ENCODE results near the gene MEA1. TPM values are rescaled to one million over a fixed set of nuclear protein-coding genes. Genes with fewer than 3 reads are reported as not detected.
A peak's percentile ranks its signal among the peaks of the same experiment; 100 is the strongest.

MEA1 gene
- total and polyA plus RNA-seq, 2 of the 4 experiments (the other 2 are of a cell fraction): 116 to 126 TPM

DNA sequence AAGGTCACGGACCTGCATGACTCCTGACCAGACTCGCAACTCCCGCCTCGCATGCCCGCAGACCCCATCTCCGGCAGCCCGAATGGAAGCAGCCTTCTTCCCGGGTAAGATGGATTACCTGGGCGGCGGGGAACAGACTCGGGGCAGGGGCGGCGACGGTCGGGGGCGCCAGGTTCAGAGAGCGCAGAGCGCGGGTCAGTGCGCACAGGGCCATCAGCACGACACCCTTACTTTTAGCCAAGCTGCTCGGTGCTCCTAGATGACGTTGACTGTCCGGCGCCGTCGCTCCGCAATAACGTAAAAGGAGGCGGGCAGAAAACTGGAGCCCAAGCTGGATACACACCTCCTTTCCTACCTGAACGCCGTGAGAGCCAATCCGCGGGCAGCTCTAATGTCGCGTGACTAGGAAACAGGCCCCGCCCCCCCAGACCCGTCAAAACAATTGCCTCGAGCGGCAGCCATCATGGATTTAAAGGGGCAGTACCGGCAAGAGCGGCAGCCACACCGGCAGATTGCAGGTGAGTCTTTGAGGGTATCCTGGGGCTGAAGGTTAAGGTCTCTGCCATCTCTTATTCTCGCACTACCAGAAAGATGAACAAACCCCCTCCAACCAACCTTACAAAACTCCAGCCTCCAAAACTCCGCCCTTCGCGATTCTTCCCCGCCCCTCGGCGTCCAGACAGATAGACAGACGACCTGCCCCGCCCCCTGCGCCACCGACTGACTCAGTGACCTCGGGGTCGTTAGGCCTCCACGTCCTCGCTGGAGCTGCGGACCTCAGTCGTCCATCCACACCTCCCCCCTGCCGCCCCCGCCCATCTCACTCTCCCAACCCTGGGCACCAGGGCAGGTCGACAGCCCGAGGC lies 45.7 kb upstream of the MEA1 start, which contains the start of the genes KLC4 and MRPL2 (continued):
- peak; percentile 52; the same call in 1 of the 2 replicates for TF ChIP-seq BHLHE40 (IDR thresholded peaks at IDR 0.05; ENCODE audit: low read depth, low read length)
- TF ChIP-seq, protein P1, sequence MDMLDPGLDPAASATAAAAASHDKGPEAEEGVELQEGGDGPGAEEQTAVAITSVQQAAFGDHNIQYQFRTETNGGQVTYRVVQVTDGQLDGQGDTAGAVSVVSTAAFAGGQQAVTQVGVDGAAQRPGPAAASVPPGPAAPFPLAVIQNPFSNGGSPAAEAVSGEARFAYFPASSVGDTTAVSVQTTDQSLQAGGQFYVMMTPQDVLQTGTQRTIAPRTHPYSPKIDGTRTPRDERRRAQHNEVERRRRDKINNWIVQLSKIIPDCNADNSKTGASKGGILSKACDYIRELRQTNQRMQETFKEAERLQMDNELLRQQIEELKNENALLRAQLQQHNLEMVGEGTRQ (IDR thresholded peaks at IDR 0.05; ENCODE audit: low read depth, low read length): peak; percentile 54; the same call in 1 of the 2 replicates

DNA sequence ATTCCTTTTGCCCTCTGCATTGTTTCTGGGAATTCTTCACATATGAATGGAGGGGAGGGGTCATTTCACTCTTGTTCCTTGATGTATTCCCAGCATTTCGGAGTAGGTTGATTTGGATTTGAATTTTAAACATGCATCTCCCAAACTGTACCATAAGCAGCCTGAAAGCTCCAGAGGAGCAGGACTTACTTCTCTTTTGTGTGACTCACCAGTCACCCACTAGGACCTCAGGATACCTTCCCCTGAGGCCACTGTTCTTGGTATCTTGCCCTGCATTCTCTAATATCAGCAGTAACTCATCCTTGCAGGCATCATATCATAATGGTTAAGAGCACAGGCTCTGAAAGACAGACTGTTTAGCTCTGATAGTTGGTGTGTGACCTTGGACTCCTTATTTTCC lies 44.8 kb upstream of the MEA1 start:
- WGBS, 2 experiments (ENCODE audit: extremely low coverage in 2 of 2, insufficient read length in 1 of 2): no CpG with 5 or more reads among the region's 1 CpG
- Histone ChIP-seq H3K14ac (replicated peaks; ENCODE audit: low read depth, low read length) (no peak overlapping the region), H2BK5ac (ENCODE audit: low read depth, low read length, poor library complexity, severe bottlenecking) (peak overlapping the region; percentile 49), H3K9ac (ENCODE audit: low read depth, low read length) (peak overlapping the region; percentile 77), H2BK120ac (ENCODE audit: low read depth, low read length) (no peak overlapping the region), H2AK9ac (replicated peaks; ENCODE audit: low read depth, low read length, poor library complexity) (no peak overlapping the region), H2AFZ (replicated peaks; ENCODE audit: low read length, poor library complexity) (no peak overlapping the region), H3K36me3 (ENCODE audit: control insufficient read depth, insufficient read depth, low read length) (peaks cover 16% of the 10 kb centered on the region), H3K4me3 (ENCODE audit: insufficient read depth, low read depth, low read length) (peak overlapping the region; percentile 76; the same call in 1 of the 2 replicates), H4K91ac (ENCODE audit: insufficient read depth, low read depth, low read length) (no peak overlapping the region), H3K4me1 (ENCODE audit: control insufficient read depth, insufficient read depth, low read length) (peaks cover 11% of the 10 kb centered on the region), H4K5ac (ENCODE audit: low read depth, low read length) (no peak overlapping the region), H3K9me3 (ENCODE audit: control insufficient read depth, insufficient read depth, low read length) (no peaks in the 10 kb centered on the region), H4K20me1 (ENCODE audit: insufficient read depth, low read length) (no peaks in the 10 kb centered on the region), H3K27ac (ENCODE audit: insufficient read depth, low read length) (no peak overlapping the region), H3K9me1 (ENCODE audit: insufficient read depth, low read length) (peaks cover 4% of the 10 kb centered on the region; the same call in 1 of the 2 replicates), H2BK20ac (ENCODE audit: low read depth, low read length) (no peak overlapping the region), H2BK15ac (ENCODE audit: low read depth, low read length) (no peak overlapping the region), H3K27me3 (ENCODE audit: control insufficient read depth, insufficient read depth, low read length) (no peaks in the 10 kb centered on the region), H3K4ac (ENCODE audit: low read depth, low read length) (no peak overlapping the region), H4K8ac (ENCODE audit: low read depth in 2 of 2, low read length in 2 of 2) (peak overlapping the region; percentile 38 to 92; a peak in 2 of 4 replicates), H3K79me1 (ENCODE audit: low read depth in 1 of 2, low read length in 2 of 2) (peaks cover 17 to 43% of the 10 kb centered on the region in 2 experiments), H2AK5ac (ENCODE audit: low read depth, low read length) (peak overlapping the region; percentile 20; the same call in 1 of the 2 replicates), H3K56ac (ENCODE audit: extremely low read depth, insufficient read depth, low read length) (no peak overlapping the region), H3K23ac (ENCODE audit: low read depth, low read length) (no peak overlapping the region), H3K4me2 (ENCODE audit: low read depth, low read length) (peak overlapping the region; percentile 87), H3K18ac (ENCODE audit: low read depth, low read length) (no peak overlapping the region)
- dilution Hi-C loops (cut with HindIII; ENCODE audit: low sequenced_read_pairs, unreplicated experiment): no loop called here
- no TSS peak for BruUV-seq (replicated peaks)
- TF ChIP-seq, protein P2, sequence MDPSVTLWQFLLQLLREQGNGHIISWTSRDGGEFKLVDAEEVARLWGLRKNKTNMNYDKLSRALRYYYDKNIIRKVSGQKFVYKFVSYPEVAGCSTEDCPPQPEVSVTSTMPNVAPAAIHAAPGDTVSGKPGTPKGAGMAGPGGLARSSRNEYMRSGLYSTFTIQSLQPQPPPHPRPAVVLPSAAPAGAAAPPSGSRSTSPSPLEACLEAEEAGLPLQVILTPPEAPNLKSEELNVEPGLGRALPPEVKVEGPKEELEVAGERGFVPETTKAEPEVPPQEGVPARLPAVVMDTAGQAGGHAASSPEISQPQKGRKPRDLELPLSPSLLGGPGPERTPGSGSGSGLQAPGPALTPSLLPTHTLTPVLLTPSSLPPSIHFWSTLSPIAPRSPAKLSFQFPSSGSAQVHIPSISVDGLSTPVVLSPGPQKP (IDR thresholded peaks at IDR 0.05; ENCODE audit: borderline replicate concordance, low read depth, low read length): no peak
- TF ChIP-seq CHD1 (IDR thresholded peaks at IDR 0.05; ENCODE audit: low read depth, low read length) (no peak), SMC3 (IDR thresholded peaks at IDR 0.05; ENCODE audit: low read depth, low read length) (no peak), MAFK (IDR thresholded peaks at IDR 0.05; ENCODE audit: low read depth, low read length) (no peak), CEBPB (IDR thresholded peaks at IDR 0.05; ENCODE audit: low read depth, low read length) (no peak), FOS (IDR thresholded peaks at IDR 0.05; ENCODE audit: low read depth, low read length) (no peak), NFE2L2 (IDR thresholded peaks at IDR 0.05; ENCODE audit: low read depth, low read length) (no peak), RCOR1 (IDR thresholded peaks at IDR 0.05; ENCODE audit: insufficient replicate concordance, low read length) (no peak), MXI1 (IDR thresholded peaks at IDR 0.05; ENCODE audit: borderline replicate concordance, low read depth, low read length) (no peak), BHLHE40 (IDR thresholded peaks at IDR 0.05; ENCODE audit: low read depth, low read length) (no peak)
- TF ChIP-seq, protein P1 (IDR thresholded peaks at IDR 0.05; ENCODE audit: low read depth, low read length): no peak
- ATAC-seq (ENCODE audit: low read depth): no peak
- CTCF ChIA-PET: interaction anchor here (1.4 kb wide), 1 partner anchor 85 kb away, joined by 6 read pairs; no protein-coding TSS in a partner anchor
- intact Hi-C loops (cut with micrococcal nuclease): loop anchor here (2.0 kb wide), 1 partner anchor 16 kb away; no protein-coding TSS in a partner anchor
- in situ Hi-C loops (cut with MboI; ENCODE audit: low sequenced_read_pairs): no loop called here
- POLR2A ChIA-PET (ENCODE audit: unreplicated experiment): no interaction called here
- no peak for DNase-seq

All from IMR-90 (cell line).